GM23338 (cell line): Measurements from ENCODE around the gene COL6A1. TPM values are rescaled to one million over a fixed set of nuclear protein-coding genes. Genes with fewer than 3 reads are reported as not detected.

Experiments
- ATAC-seq: fragments of 200-7000 bp; cut with Tn5 transposase; 3 replicates; pipeline ENCODE4 v1.9.1; 2020
- DNase-seq: peaks from one replicate; pipeline ENCODE4 v3.0.0-alpha.2; 2015; ENCODE audit warnings: low spot score
- H2AFZ ChIP-seq: fragments of 200-600 bp; sonication (generic); 2 replicates; pipeline ENCODE4 v1.8.0; 2016; ENCODE audit warnings: antibody characterized with exemption, mild to moderate bottlenecking, moderate library complexity
- H3F3A ChIP-seq: fragments of 200-600 bp; sonication (generic); replicated peaks from 2 replicates; pipeline ENCODE4 v1.8.0; 2017; ENCODE audit warnings: antibody characterized with exemption, mixed run types, low read depth
- H3K27ac ChIP-seq: fragments of 200-600 bp; sonication (generic); 2 replicates; pipeline ENCODE4 v1.6.1; 2016; ENCODE audit warnings: low read depth
- H3K27me3 ChIP-seq: fragments of 200-600 bp; sonication (generic); 2 replicates; pipeline ENCODE4 v1.8.0; 2016; ENCODE audit warnings: mild to moderate bottlenecking, mixed run types, moderate library complexity; ENCODE audit not compliant: insufficient read depth
- H3K36me3 ChIP-seq: fragments of 200-600 bp; sonication (generic); 2 replicates; pipeline ENCODE4 v1.8.0; 2016; ENCODE audit warnings: mild to moderate bottlenecking; ENCODE audit not compliant: insufficient read depth
- H3K4me1 ChIP-seq: fragments of 200-600 bp; sonication (generic); 2 replicates; pipeline ENCODE4 v1.8.0; 2016; ENCODE audit warnings: mild to moderate bottlenecking, moderate library complexity; ENCODE audit not compliant: insufficient read depth
- H3K4me2 ChIP-seq: fragments of 200-600 bp; sonication (generic); 2 replicates; pipeline ENCODE4 v1.7.1; 2017; ENCODE audit warnings: mixed run types
- H3K4me3 ChIP-seq: fragments of 200-600 bp; sonication (generic); 2 replicates; pipeline ENCODE4 v1.6.1; 2016; ENCODE audit warnings: mixed run types
- H3K79me2 ChIP-seq: fragments of 200-600 bp; sonication (generic); replicated peaks from 2 replicates; pipeline ENCODE4 v1.8.0; 2017; ENCODE audit warnings: mild to moderate bottlenecking; ENCODE audit not compliant: insufficient read depth
- H3K9me2 ChIP-seq: fragments of 200-600 bp; sonication (generic); 2 replicates; pipeline ENCODE4 v1.8.0; 2017; ENCODE audit not compliant: insufficient read depth
- H4K20me1 ChIP-seq: fragments of 200-600 bp; sonication (generic); replicated peaks from 2 replicates; pipeline ENCODE4 v1.8.0; 2017; ENCODE audit warnings: mild to moderate bottlenecking; ENCODE audit not compliant: insufficient read depth
- H3K27ac Mint-ChIP-seq: 2 replicates; pipeline ENCODE4 v1.8.0; 2020; ENCODE audit warnings: inconsistent platforms, mild to moderate bottlenecking, moderate library complexity, mixed read lengths
- H3K27me3 Mint-ChIP-seq: 3 replicates; pipeline ENCODE4 v1.8.0; 2022; ENCODE audit warnings: low read depth, mild to moderate bottlenecking, moderate library complexity, mixed read lengths, inconsistent platforms; ENCODE audit not compliant: insufficient read depth, poor library complexity
- H3K36me3 Mint-ChIP-seq: 3 replicates; pipeline ENCODE4 v1.8.0; 2021; ENCODE audit warnings: low read depth, mild to moderate bottlenecking, inconsistent platforms, moderate library complexity, mixed read lengths
- H3K4me1 Mint-ChIP-seq: 3 replicates; pipeline ENCODE4 v1.8.0; 2020; ENCODE audit warnings: mild to moderate bottlenecking, inconsistent platforms, mixed read lengths
- H3K4me3 Mint-ChIP-seq: 3 replicates; pipeline ENCODE4 v1.8.0; 2021; ENCODE audit warnings: moderate library complexity, mild to moderate bottlenecking, inconsistent platforms, mixed read lengths
- H3K9me3 Mint-ChIP-seq: 3 replicates; pipeline ENCODE4 v1.8.0; 2020; ENCODE audit warnings: moderate library complexity, mild to moderate bottlenecking, inconsistent platforms, mixed read lengths
- CREB1 ChIP-seq: fragments of 250-450 bp; sonication (Bioruptor Pico); IDR thresholded peaks from 2 replicates; pipeline ENCODE4 v1.5.0; 2020; ENCODE audit warnings: low read depth, mild to moderate bottlenecking, moderate library complexity
- CTCF ChIP-seq, 2 experiments: fragments of 200-600 bp in 1 of 2; sonication (generic) in 1 of 2; conservative IDR thresholded peaks; 2 replicates each; pipeline versions ENCODE4 v1.5.1 to v1.6.1; 2016 to 2017; ENCODE audit warnings: antibody characterized with exemption in 2 of 2, low read depth in 2 of 2, mild to moderate bottlenecking in 2 of 2, moderate library complexity in 1 of 2
- ETS1 ChIP-seq: IDR thresholded peaks from 2 replicates; pipeline ENCODE4 v1.6.1; 2016; ENCODE audit warnings: antibody characterized with exemption
- EZH2 ChIP-seq: fragments of 200-600 bp; sonication (generic); IDR thresholded peaks from one replicate; pipeline ENCODE4 v1.8.0; 2017; ENCODE audit warnings: antibody characterized with exemption, mild to moderate bottlenecking, low read depth; ENCODE audit not compliant: unreplicated experiment
- EZH2phosphoT487 ChIP-seq: fragments of 200-600 bp; sonication (generic); IDR thresholded peaks from one replicate; pipeline ENCODE4 v1.8.1; 2018; ENCODE audit warnings: antibody characterized with exemption; ENCODE audit not compliant: unreplicated experiment
- JUNB ChIP-seq: IDR thresholded peaks from one replicate; pipeline ENCODE4 v1.6.1; 2016; ENCODE audit warnings: antibody characterized with exemption; ENCODE audit not compliant: unreplicated experiment
- NANOG ChIP-seq: IDR thresholded peaks from 2 replicates; pipeline ENCODE4 v1.6.1; 2016; ENCODE audit warnings: antibody characterized with exemption, borderline replicate concordance
- POLR2AphosphoS5 ChIP-seq: IDR thresholded peaks from 2 replicates; pipeline ENCODE4 v1.6.1; 2016; ENCODE audit warnings: antibody characterized with exemption, low read depth
- REST ChIP-seq: IDR thresholded peaks from one replicate; pipeline ENCODE4 v1.6.1; 2018; ENCODE audit warnings: antibody characterized with exemption; ENCODE audit not compliant: unreplicated experiment
- ZNF331 ChIP-seq: fragments of 250-450 bp; sonication (Bioruptor Pico); IDR thresholded peaks from 2 replicates; pipeline ENCODE4 v1.5.0; 2020; ENCODE audit warnings: low read depth, mild to moderate bottlenecking, moderate library complexity
- polyA plus RNA-seq: library from polyadenylated mRNA; unstranded; fragments of >200 nt; fragmentation: Nextera tagmentation; extraction: Ambion mirVana; gene quantifications from 2 replicates; pipeline ENCODE4 v1.2.1, GENCODE V29; 2016
- total RNA-seq: library from RNA; depleted of rRNA; stranded (reverse); fragments of >200 nt; shearing (Covaris generic); gene quantifications from 2 replicates; pipeline ENCODE4 v1.2.3, GENCODE V29; 2014

Gene COL6A1
- total and polyA plus RNA-seq, 2 experiments from 2014 or later = 76.0 to 180 TPM

- TF ChIP-seq REST = no peak
- TF ChIP-seq EZH2 = no peak
- TF ChIP-seq ZNF331 (CRISPR knock-in tag) = no peak
These were observed 42.0 kb downstream of the COL6A1 start (continued) for GRCh38 chr21:46023555-46023954.

- no peak overlapping the region for H3K4me2 ChIP-seq
- H2AFZ ChIP-seq = no peak overlapping the region
- H4K20me1 ChIP-seq = no peaks in the 10 kb centered on the region
- Mint-ChIP-seq H3K4me1 (peaks cover 12% of the 10 kb centered on the region), H3K36me3 (no peaks in the 10 kb centered on the region), H3K4me3 (no peak overlapping the region), H3K27me3 (peaks cover 4% of the 10 kb centered on the region), H3K9me3 (no peaks in the 10 kb centered on the region), H3K27ac (no peak overlapping the region)
- no peaks in the 10 kb centered on the region for H3K79me2 ChIP-seq
- H3K27ac ChIP-seq = no peak overlapping the region
- no peak for DNase-seq
- no peak for ATAC-seq
- H3K4me3 ChIP-seq = no peak overlapping the region
- no peaks in the 10 kb centered on the region for H3K9me2 ChIP-seq
- no peaks in the 10 kb centered on the region for H3K27me3 ChIP-seq
- no peaks in the 10 kb centered on the region for H3K4me1 ChIP-seq
- H3F3A ChIP-seq = no peaks in the 10 kb centered on the region
- no peak for TF ChIP-seq REST
- no peaks in the 10 kb centered on the region for H3K36me3 ChIP-seq
These were observed 42.6 kb downstream of the COL6A1 start for GRCh38 chr21:46024141-46024540.

GRCh38 chr21:46025113-46025770 lies 43.7 kb downstream of the COL6A1 start:
- Histone ChIP-seq H2AFZ (peak overlapping the region; percentile 29; the same call in 1 of the 2 replicates), H3K27me3 (no peaks in the 10 kb centered on the region), H3F3A (no peaks in the 10 kb centered on the region), H3K4me2 (no peak overlapping the region), H3K4me3 (no peak overlapping the region), H3K9me2 (no peaks in the 10 kb centered on the region), H3K4me1 (no peaks in the 10 kb centered on the region), H3K79me2 (no peaks in the 10 kb centered on the region), H3K27ac (no peak overlapping the region), H4K20me1 (no peaks in the 10 kb centered on the region), H3K36me3 (no peaks in the 10 kb centered on the region)
- Mint-ChIP-seq H3K27me3 (peaks cover 4% of the 10 kb centered on the region), H3K9me3 (no peaks in the 10 kb centered on the region), H3K4me1 (peaks cover 12% of the 10 kb centered on the region), H3K36me3 (no peaks in the 10 kb centered on the region), H3K4me3 (no peak overlapping the region), H3K27ac (no peak overlapping the region)
- ATAC-seq = no peak
- no peak for DNase-seq
- TF ChIP-seq POLR2AphosphoS5 (no peak), JUNB (no peak), EZH2 (no peak), ETS1 (no peak), ZNF331 (CRISPR knock-in tag) (no peak), EZH2phosphoT487 (no peak), NANOG (no peak), CTCF (conservative IDR thresholded peaks at IDR 0.05; ENCODE audit: low read depth in 2 of 2) (no peak), CREB1 (CRISPR knock-in tag) (no peak)
